ENCODE results near the gene DPP10.

The DPP10 gene

GRCh38 chr2:114527330-114527983 lies 85.0 kb downstream of the DPP10 start:
- no peak for DNase-seq (ENCODE audit: low read depth, low spot score)
- Histone ChIP-seq H3K9me3 (ENCODE audit: insufficient read depth, low read length) (no peaks in the 10 kb centered on the region), H3K4me3 (ENCODE audit: insufficient read length, low read depth) (no peak overlapping the region), H3K36me3 (ENCODE audit: insufficient read depth, insufficient read length, low read length) (no peaks in the 10 kb centered on the region), H3K4me1 (ENCODE audit: insufficient read depth, insufficient read length) (no peaks in the 10 kb centered on the region), H3K27me3 (ENCODE audit: insufficient read depth, insufficient read length) (no peaks in the 10 kb centered on the region), H3K9ac (ENCODE audit: insufficient read length, low read depth) (no peak overlapping the region)
- TF ChIP-seq YY1 (IDR thresholded peaks at IDR 0.05; ENCODE audit: insufficient read depth, insufficient read length): no peak
- no peak for TF ChIP-seq ZNF274 (IDR thresholded peaks at IDR 0.05; ENCODE audit: low read depth, low read length)

DNA sequence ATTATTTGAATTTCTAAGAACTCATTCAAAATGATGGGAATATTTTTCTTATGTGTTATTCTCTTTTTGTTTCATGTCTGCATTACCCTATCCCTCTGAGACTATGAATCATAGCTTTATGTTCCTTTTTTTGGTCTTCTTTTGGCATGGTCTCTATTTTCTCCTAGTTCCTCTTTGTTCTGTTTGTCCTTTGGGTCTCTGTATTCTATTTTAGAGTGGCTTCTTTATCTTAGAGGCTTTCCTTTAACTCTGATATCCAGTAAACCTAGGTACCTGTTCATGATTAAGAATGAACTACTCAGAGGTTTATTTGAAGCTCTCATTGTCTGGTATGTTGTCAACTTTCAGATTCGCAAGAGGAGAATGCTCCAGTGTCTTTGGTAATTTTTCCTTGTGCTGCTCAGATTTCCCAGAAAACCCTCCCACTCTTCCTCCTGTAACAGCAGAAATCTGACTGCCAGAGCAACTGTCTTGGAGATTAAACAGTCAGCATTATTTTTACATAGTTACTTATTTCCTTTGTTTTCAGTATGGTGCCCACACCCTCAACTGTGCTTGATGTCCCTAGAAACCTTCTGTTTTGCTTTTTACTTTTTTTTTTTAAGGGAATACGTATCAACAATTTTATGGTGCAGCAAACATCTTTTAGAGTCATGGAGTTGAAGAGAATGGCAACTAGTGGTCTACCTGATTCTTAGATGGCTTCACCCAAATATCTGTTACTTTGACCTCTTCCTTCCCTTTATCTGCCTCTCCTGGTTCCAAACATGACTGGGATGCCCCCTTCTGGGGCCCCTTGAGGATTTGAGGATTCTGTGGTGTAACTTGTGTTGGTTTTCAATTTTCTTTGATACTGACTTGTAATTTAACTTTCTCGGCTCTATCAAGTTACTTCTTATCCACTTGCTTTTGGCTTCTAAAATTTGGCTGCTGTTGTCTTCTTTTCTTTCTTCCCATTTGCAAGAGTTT lies 92.0 kb downstream of the DPP10 start:
- no peak overlapping the region for H3K4me3 ChIP-seq (ENCODE audit: insufficient read length, low read depth)
- H3K9me3 ChIP-seq (ENCODE audit: insufficient read depth, low read length): no peaks in the 10 kb centered on the region
- H3K36me3 ChIP-seq (ENCODE audit: insufficient read depth, insufficient read length, low read length): no peaks in the 10 kb centered on the region
- no peak overlapping the region for H3K9ac ChIP-seq (ENCODE audit: insufficient read length, low read depth)
- H3K4me1 ChIP-seq (ENCODE audit: insufficient read depth, insufficient read length): no peaks in the 10 kb centered on the region
- TF ChIP-seq ZNF274 (IDR thresholded peaks at IDR 0.05; ENCODE audit: low read depth, low read length) (no peak), YY1 (IDR thresholded peaks at IDR 0.05; ENCODE audit: insufficient read depth, insufficient read length) (no peak), SUZ12 (IDR thresholded peaks at IDR 0.05; ENCODE audit: extremely low read depth, insufficient read depth, insufficient read length) (no peak)
- no peak for DNase-seq (ENCODE audit: low read depth, low spot score)
- no peaks in the 10 kb centered on the region for H3K27me3 ChIP-seq (ENCODE audit: insufficient read depth, insufficient read length)

GRCh38 chr2:114537777-114538176 lies 95.3 kb downstream of the DPP10 start:
- no peak overlapping the region for H3K9ac ChIP-seq (ENCODE audit: insufficient read length, low read depth)
- H3K4me1 ChIP-seq (ENCODE audit: insufficient read depth, insufficient read length): no peaks in the 10 kb centered on the region
- H3K27me3 ChIP-seq (ENCODE audit: insufficient read depth, insufficient read length): no peaks in the 10 kb centered on the region
- no peak overlapping the region for H3K4me3 ChIP-seq (ENCODE audit: insufficient read length, low read depth)
- no peak for TF ChIP-seq ZNF274 (IDR thresholded peaks at IDR 0.05; ENCODE audit: low read depth, low read length)
- TF ChIP-seq YY1 (IDR thresholded peaks at IDR 0.05; ENCODE audit: insufficient read depth, insufficient read length): no peak
- TF ChIP-seq SUZ12 (IDR thresholded peaks at IDR 0.05; ENCODE audit: extremely low read depth, insufficient read depth, insufficient read length): no peak
- DNase-seq (ENCODE audit: low read depth, low spot score): no peak
- H3K36me3 ChIP-seq (ENCODE audit: insufficient read depth, insufficient read length, low read length): no peaks in the 10 kb centered on the region
- no peaks in the 10 kb centered on the region for H3K9me3 ChIP-seq (ENCODE audit: insufficient read depth, low read length)

- Histone ChIP-seq H3K36me3 (ENCODE audit: insufficient read depth, insufficient read length, low read length) (no peaks in the 10 kb centered on the region), H3K9me3 (ENCODE audit: insufficient read depth, low read length) (no peaks in the 10 kb centered on the region), H3K4me1 (ENCODE audit: insufficient read depth, insufficient read length) (no peaks in the 10 kb centered on the region), H3K4me3 (ENCODE audit: insufficient read length, low read depth) (no peak overlapping the region), H3K9ac (ENCODE audit: insufficient read length, low read depth) (no peak overlapping the region), H3K27me3 (ENCODE audit: insufficient read depth, insufficient read length) (no peaks in the 10 kb centered on the region)
- TF ChIP-seq ZNF274 (IDR thresholded peaks at IDR 0.05; ENCODE audit: low read depth, low read length) (no peak), YY1 (IDR thresholded peaks at IDR 0.05; ENCODE audit: insufficient read depth, insufficient read length) (no peak), SUZ12 (IDR thresholded peaks at IDR 0.05; ENCODE audit: extremely low read depth, insufficient read depth, insufficient read length) (no peak)
- no peak for DNase-seq (ENCODE audit: low read depth, low spot score)
Measured at GRCh38 chr2:114542695-114543094, 100.3 kb downstream of the DPP10 start.

- no peaks in the 10 kb centered on the region for H3K36me3 ChIP-seq (ENCODE audit: insufficient read depth, insufficient read length, low read length)
- H3K4me3 ChIP-seq (ENCODE audit: insufficient read length, low read depth): no peak overlapping the region
- no peak for DNase-seq (ENCODE audit: low read depth, low spot score)
- H3K4me1 ChIP-seq (ENCODE audit: insufficient read depth, insufficient read length): no peaks in the 10 kb centered on the region
- TF ChIP-seq YY1 (IDR thresholded peaks at IDR 0.05; ENCODE audit: insufficient read depth, insufficient read length): no peak
- no peak for TF ChIP-seq SUZ12 (IDR thresholded peaks at IDR 0.05; ENCODE audit: extremely low read depth, insufficient read depth, insufficient read length)
- TF ChIP-seq ZNF274 (IDR thresholded peaks at IDR 0.05; ENCODE audit: low read depth, low read length): no peak
- no peaks in the 10 kb centered on the region for H3K9me3 ChIP-seq (ENCODE audit: insufficient read depth, low read length)
- no peak overlapping the region for H3K9ac ChIP-seq (ENCODE audit: insufficient read length, low read depth)
- H3K27me3 ChIP-seq (ENCODE audit: insufficient read depth, insufficient read length): no peaks in the 10 kb centered on the region
Measured at GRCh38 chr2:114543236-114543766, 100.9 kb downstream of the DPP10 start.

- H3K36me3 ChIP-seq (ENCODE audit: insufficient read depth, insufficient read length, low read length): no peaks in the 10 kb centered on the region
- H3K4me1 ChIP-seq (ENCODE audit: insufficient read depth, insufficient read length): no peaks in the 10 kb centered on the region
- H3K4me3 ChIP-seq (ENCODE audit: insufficient read length, low read depth): no peak overlapping the region
- TF ChIP-seq ZNF274 (IDR thresholded peaks at IDR 0.05; ENCODE audit: low read depth, low read length) (no peak), YY1 (IDR thresholded peaks at IDR 0.05; ENCODE audit: insufficient read depth, insufficient read length) (no peak), SUZ12 (IDR thresholded peaks at IDR 0.05; ENCODE audit: extremely low read depth, insufficient read depth, insufficient read length) (no peak)
- H3K9me3 ChIP-seq (ENCODE audit: insufficient read depth, low read length): no peaks in the 10 kb centered on the region
- no peak for DNase-seq (ENCODE audit: low read depth, low spot score)
- no peaks in the 10 kb centered on the region for H3K27me3 ChIP-seq (ENCODE audit: insufficient read depth, insufficient read length)
- no peak overlapping the region for H3K9ac ChIP-seq (ENCODE audit: insufficient read length, low read depth)
Measured at GRCh38 chr2:114545052-114545451, 102.6 kb downstream of the DPP10 start.

GRCh38 chr2:114546531-114546930 lies 104.1 kb downstream of the DPP10 start:
- H3K36me3 ChIP-seq (ENCODE audit: insufficient read depth, insufficient read length, low read length): no peaks in the 10 kb centered on the region
- no peak overlapping the region for H3K4me3 ChIP-seq (ENCODE audit: insufficient read length, low read depth)
- H3K4me1 ChIP-seq (ENCODE audit: insufficient read depth, insufficient read length): no peaks in the 10 kb centered on the region
- no peaks in the 10 kb centered on the region for H3K9me3 ChIP-seq (ENCODE audit: insufficient read depth, low read length)
- H3K27me3 ChIP-seq (ENCODE audit: insufficient read depth, insufficient read length): no peaks in the 10 kb centered on the region
- no peak overlapping the region for H3K9ac ChIP-seq (ENCODE audit: insufficient read length, low read depth)
- no peak for TF ChIP-seq YY1 (IDR thresholded peaks at IDR 0.05; ENCODE audit: insufficient read depth, insufficient read length)
- no peak for TF ChIP-seq SUZ12 (IDR thresholded peaks at IDR 0.05; ENCODE audit: extremely low read depth, insufficient read depth, insufficient read length)
- no peak for DNase-seq (ENCODE audit: low read depth, low spot score)

Measured in NT2/D1 (cell line).